KMS-11 (cell line): Measurements from ENCODE around the gene HRC.

ENCODE experiments used
- H2AFZ ChIP-seq: fragments of 200-600 bp; sonication (generic); 2 replicates; pipeline ENCODE4 v1.6.1; 2016; ENCODE audit warnings: antibody characterized with exemption, mixed run types, low read depth
- H3K27ac ChIP-seq: fragments of 200-600 bp; sonication (generic); 2 replicates; pipeline ENCODE4 v1.6.1; 2016; ENCODE audit warnings: mild to moderate bottlenecking, mixed run types
- H3K27me3 ChIP-seq: fragments of 200-600 bp; sonication (generic); 2 replicates; pipeline ENCODE4 v1.6.1; 2017; ENCODE audit warnings: mild to moderate bottlenecking, low read depth, mixed run types, moderate library complexity; ENCODE audit not compliant: insufficient read depth
- H3K36me3 ChIP-seq: fragments of 200-600 bp; sonication (generic); 2 replicates; pipeline ENCODE4 v1.6.1; 2017; ENCODE audit warnings: mild to moderate bottlenecking, mixed run types; ENCODE audit not compliant: insufficient read depth
- H3K4me1 ChIP-seq: fragments of 200-600 bp; sonication (generic); 2 replicates; pipeline ENCODE4 v1.6.1; 2016; ENCODE audit warnings: mild to moderate bottlenecking, low read depth, mixed run types; ENCODE audit not compliant: poor library complexity, severe bottlenecking
- H3K4me2 ChIP-seq: fragments of 200-600 bp; sonication (generic); 2 replicates; pipeline ENCODE4 v1.7.0; 2016; ENCODE audit warnings: mild to moderate bottlenecking, mixed run types
- H3K4me3 ChIP-seq: fragments of 200-600 bp; sonication (generic); IDR thresholded peaks from 2 replicates; pipeline ENCODE4 v1.6.1; 2017; ENCODE audit warnings: low read depth, low read length, mixed read lengths; ENCODE audit not compliant: insufficient read depth
- H3K79me2 ChIP-seq: fragments of 200-600 bp; sonication (generic); 2 replicates; pipeline ENCODE4 v1.6.1; 2016; ENCODE audit warnings: low read depth, mixed run types; ENCODE audit not compliant: insufficient read depth
- H3K9ac ChIP-seq: fragments of 200-600 bp; sonication (generic); 2 replicates; pipeline ENCODE4 v1.6.1; 2016; ENCODE audit warnings: mild to moderate bottlenecking, mixed run types
- H4K20me1 ChIP-seq: fragments of 200-600 bp; sonication (generic); 2 replicates; pipeline ENCODE4 v1.6.1; 2016; ENCODE audit warnings: mild to moderate bottlenecking, mixed run types; ENCODE audit not compliant: insufficient read depth
- CTCF ChIP-seq: fragments of 200-600 bp; sonication (generic); conservative IDR thresholded peaks from 2 replicates; pipeline ENCODE4 v1.6.1; 2017; ENCODE audit warnings: low read depth, mild to moderate bottlenecking, antibody characterized with exemption, low read length, moderate library complexity, mixed read lengths

HRC gene

GRCh38 chr19:49104229-49104864 lies 50.8 kb downstream of the HRC start:
- no peak overlapping the region for H3K4me2 ChIP-seq
- no peak overlapping the region for H2AFZ ChIP-seq
- H4K20me1 ChIP-seq = no peaks in the 10 kb centered on the region
- H3K27me3 ChIP-seq = no peaks in the 10 kb centered on the region
- no peak overlapping the region for H3K27ac ChIP-seq
- no peaks in the 10 kb centered on the region; the same call in 1 of the 2 replicates for H3K36me3 ChIP-seq
- no peaks in the 10 kb centered on the region for H3K79me2 ChIP-seq
- H3K4me3 ChIP-seq = no peak overlapping the region
- TF ChIP-seq CTCF = no peak
- H3K9ac ChIP-seq = no peak overlapping the region
- no peaks in the 10 kb centered on the region for H3K4me1 ChIP-seq

DNA sequence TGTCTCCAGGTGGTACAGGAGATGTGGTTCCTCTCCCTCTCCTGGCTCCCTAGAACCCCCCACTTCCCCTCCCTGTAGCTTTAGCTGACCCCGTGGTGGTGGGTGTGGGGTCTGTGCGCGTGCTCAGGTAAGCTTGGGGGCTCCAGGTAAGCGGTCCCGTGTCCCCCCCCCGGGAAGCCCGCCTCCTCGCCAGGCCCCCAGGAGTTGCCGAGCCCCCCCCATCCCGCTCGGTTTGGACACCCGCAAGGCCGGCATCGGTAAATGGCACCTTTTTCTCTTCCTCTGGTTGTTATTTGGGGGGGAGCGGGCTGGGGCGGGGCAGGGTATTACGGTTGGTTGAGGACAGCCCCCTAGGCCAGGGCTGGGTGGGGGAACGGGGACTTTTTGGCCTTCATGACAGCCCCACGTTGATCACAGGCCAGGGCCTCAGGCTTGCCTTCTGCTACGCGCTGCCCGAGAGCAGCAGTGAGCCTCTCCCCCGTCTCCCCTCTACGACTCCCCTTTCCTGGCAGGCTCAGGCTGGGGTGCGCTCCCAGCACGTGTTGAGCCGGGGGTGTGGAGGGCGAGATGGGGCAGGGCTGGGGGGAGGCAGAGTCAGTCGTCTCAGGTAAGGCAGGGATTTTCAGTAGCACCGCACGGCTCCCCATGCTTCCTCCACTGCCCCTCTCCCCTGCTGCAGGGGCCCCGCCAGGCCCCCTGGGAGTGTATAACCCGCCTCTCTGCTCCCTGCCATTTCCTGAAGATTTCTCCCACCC lies 51.7 kb downstream of the HRC start:
- no peak overlapping the region for H3K4me3 ChIP-seq
- H3K36me3 ChIP-seq = no peaks in the 10 kb centered on the region; the same call in 1 of the 2 replicates
- no peak overlapping the region for H3K27ac ChIP-seq
- H3K4me2 ChIP-seq = no peak overlapping the region
- no peaks in the 10 kb centered on the region for H4K20me1 ChIP-seq
- peaks cover 5% of the 10 kb centered on the region for H3K79me2 ChIP-seq
- no peak overlapping the region for H2AFZ ChIP-seq
- no peaks in the 10 kb centered on the region for H3K4me1 ChIP-seq
- no peak for TF ChIP-seq CTCF
- H3K27me3 ChIP-seq = no peaks in the 10 kb centered on the region
- H3K9ac ChIP-seq = no peak overlapping the region

DNA sequence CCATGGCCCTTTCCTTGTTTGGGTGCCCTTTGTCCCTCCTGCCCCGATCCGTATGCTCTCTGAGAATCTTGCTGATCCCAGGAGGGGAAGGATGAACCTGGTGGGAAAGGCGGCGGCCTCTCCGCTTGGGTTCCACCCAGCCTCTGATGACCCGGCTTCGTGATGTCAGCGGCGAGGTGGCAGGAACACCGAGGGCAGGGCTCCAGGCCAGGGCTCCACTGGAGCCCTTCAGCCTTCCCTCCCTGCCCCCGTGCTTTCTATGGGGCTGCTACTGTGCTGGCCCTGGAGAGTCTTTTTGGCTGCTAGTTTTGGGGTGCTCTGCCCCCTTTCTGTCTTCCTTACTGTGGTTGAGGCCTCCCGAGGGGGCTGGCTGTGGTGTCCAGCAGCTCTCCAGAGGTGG lies 52.9 kb downstream of the HRC start:
- peaks cover 4% of the 10 kb centered on the region; the same call in 1 of the 2 replicates for H4K20me1 ChIP-seq
- peaks cover 8% of the 10 kb centered on the region for H3K4me1 ChIP-seq
- H3K27ac ChIP-seq = no peak overlapping the region
- H3K27me3 ChIP-seq = no peaks in the 10 kb centered on the region
- H3K36me3 ChIP-seq = no peaks in the 10 kb centered on the region; the same call in 1 of the 2 replicates
- H3K4me2 ChIP-seq = no peak overlapping the region
- TF ChIP-seq CTCF = no peak
- no peak overlapping the region for H3K4me3 ChIP-seq
- H3K9ac ChIP-seq = no peak overlapping the region
- H2AFZ ChIP-seq = no peak overlapping the region
- H3K79me2 ChIP-seq = peaks cover 11% of the 10 kb centered on the region
